HG03457 (cell line): ENCODE measurements around the gene PPP4R4.
"Not testable (repeated sequence)": the region's sequence is repeated elsewhere in the genome, so short reads cannot be mapped to it uniquely, and the experiment has no call there.

Experiments
- ATAC-seq: cut with Tn5 transposase; IDR thresholded peaks from one replicate; pipeline ENCODE4 v1.9.1; 2021; ENCODE audit warnings: moderate number of reproducible peaks; ENCODE audit not compliant: unreplicated experiment

The PPP4R4 gene

DNA sequence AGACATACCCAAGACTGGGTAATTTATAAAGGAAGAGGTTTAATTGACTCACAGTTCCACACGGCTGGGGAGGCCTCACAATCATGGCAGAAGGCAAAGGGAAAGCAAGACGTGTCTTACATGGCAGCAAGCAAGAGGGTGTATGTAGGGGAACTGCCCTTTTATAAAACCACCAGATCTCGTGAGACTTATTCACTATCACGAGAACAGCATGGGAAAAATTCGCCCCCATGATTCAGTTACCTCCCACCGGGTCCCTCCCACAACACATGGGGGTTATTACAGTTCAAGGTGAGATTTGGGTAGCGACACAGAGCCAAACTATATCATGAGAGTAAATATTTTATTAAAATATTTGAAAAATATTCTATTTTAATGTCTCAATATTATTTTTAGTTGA is 94.5 kb downstream of the PPP4R4 start:
- not testable (repeated sequence) for ATAC-seq

- ATAC-seq: no peak
Measured at GRCh38 chr14:94269156-94269555, 95.0 kb downstream of the PPP4R4 start.

DNA sequence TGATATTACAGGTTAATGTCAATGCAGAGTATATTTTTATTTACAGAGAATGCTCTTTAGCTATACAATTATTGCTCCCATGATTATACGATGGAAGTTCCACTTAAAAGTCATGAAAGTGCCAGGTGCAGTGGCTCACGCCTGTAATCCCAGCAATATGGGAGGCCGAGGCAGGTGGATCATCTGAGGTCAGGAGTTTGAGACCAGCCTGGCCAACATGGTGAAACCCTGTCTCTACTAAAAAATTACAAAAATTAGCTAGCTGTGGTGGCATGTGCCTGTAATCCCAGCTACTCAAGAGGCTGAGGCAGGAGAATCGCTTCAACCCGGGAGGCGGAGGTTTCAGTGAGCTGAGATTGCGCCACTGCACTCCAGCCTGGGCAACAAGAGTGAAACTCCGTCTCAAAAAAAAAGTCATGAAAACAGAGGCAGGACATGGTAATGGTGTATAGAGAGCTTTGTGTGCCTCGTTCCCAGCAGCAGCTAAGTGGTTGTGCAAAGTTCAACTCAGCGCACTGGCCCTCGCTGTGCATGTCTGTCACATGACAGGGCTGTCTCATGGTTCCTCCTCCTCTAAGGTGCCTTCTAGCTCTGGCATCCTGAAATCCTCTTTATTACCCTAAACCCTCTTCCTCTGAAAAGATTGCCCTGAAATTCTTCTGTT is 102.9 kb downstream of the PPP4R4 start:
- ATAC-seq: not testable (repeated sequence)

DNA sequence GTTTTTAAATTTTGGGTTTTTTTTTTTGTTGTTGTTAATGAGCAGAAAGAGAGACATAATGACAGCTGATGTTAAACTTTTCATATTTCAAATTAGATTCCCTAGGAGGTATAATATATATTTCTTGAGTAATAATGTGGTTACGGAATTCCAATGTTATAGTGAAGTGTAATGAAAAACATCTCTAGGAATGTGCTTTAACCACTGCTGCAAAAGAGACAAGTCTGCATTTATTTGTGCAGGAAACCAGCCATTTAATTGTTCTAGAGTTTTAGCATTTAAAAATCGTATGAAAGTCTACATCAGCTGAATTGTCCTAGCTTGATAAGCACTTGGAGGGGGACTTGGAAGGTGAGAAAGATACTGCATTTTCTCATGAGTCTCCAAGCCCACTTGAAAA is 104.6 kb downstream of the PPP4R4 start:
- ATAC-seq: no peak

DNA sequence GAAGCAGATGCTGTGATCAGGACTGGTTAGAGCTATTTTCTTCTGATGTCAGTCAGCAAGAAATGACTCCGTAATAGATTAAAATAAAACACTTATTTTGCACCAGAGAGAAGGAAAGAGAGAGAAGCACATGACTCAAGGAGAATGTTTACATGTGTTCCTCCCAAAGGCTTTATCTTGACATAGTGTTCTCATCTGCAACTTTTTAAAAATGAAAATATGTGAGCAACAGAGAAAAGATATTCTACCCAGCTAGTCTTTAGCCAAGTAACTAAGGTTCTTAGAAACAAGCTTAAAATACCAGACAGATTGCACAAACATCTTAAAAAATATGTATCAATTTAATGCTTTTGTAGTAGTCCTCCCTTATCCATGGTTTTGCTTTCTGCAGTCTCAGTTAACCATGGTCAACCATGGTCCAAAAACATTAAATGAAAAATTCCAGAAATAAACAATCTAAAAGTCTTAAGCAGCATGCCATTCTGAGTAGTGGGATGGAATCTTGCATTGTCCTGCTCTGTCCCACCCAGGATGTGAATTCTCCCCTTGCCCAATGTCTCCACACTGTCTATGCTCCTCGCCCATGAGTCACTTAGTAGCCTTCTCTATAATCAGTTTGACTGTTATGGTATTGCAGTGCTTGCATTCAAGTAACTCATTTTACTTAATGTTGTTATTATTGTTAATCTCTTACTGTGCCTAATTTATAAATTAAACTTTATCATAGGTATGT is 109.0 kb downstream of the PPP4R4 start:
- ATAC-seq: no peak

GRCh38 chr14:94284221-94284620 is 110.1 kb downstream of the PPP4R4 start:
- no peak for ATAC-seq

DNA sequence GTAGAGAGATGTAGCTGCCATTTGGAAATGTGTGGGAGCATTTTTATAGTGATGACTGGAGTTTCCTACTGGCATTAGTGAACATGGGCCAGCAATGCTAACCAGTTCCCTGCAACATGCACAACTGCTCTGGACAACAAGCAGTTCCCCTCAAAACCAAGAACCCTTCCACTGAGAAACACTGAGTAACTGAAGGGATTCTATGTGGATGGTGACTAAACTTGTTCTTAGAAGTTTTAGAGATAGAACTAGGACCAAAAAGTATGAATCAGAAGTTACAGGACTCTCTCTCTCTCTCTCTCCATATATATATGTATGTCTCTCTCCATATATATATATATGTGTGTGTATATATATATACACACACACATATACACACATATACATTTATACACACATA is 111.0 kb downstream of the PPP4R4 start:
- ATAC-seq: no peak

GRCh38 chr14:94288610-94289465 is 114.7 kb downstream of the PPP4R4 start:
- no peak for ATAC-seq

DNA sequence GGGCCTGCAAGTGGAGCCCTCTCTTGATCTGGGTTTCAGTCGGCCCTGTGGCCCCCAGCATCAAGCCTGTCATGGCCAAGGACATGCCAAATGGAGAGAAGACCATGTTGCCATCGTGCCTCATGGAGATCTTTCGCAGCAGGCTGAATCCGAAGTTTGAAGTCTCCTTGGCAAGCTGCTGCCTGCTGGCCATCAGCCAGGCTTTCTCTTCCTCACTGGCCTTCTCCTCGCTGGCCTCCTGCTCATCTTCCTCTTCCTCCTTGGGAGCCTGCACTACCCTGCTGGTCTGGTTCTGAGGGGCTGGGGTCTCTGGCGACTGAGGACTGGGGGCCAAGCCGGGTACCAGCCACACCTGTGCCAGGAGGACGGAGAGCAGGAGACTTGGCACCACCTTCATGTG is 116.1 kb downstream of the PPP4R4 start:
- ATAC-seq: no peak

GRCh38 chr14:94291159-94291905 is 117.2 kb downstream of the PPP4R4 start:
- no peak for ATAC-seq

- ATAC-seq: no peak
Measured at GRCh38 chr14:94291906-94292525, 117.9 kb downstream of the PPP4R4 start.

DNA sequence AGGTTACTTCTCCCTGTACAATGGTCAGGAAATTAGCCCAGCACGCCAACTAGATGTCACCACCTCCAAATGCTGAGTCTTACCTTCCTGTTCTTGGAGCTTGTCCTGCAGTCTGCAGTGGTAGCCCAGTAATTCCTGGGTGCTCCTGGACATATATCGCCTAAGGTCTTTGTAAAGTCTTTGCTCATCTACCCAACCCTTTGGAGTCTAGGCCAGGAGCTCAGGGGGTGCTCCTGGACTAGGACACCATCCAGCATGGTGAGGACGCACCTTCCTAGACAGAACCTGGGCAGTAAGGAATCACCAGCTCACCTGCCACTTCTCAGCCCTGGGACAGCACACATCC is 118.4 kb downstream of the PPP4R4 start:
- ATAC-seq: no peak

DNA sequence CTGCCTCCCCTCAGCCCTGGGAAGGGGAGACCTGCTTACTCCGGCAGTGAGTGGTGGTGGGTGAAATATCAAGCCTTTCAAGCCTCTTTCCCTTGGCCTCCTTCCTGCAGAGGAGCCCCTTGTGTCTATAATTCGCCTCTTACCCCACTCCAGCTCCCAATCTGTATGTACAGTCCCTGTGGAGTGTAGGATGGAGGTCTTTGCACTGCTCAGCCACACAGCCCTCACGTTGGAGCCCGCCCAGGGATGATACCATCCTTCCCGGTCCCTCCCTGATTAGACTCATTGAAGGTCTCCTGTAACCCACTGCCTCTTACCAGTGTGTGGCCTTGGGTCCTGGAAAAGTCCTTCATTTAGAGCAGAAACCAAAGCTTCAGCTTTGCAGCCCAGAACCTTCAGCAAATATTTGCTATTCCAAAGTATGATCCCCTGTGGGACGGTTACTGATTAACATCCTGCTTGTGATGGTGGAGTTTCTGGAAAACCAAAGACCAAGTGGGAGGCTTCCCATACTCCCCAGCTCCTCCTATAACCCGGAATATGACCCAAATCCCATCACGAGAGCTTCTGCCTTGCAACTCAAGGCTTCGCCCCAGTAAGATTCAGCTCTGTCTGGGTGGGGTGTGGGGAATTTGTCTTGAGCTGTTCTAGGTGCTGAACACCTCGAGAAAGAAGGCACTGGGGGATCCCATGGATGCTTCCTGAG is 118.9 kb downstream of the PPP4R4 start, which contains the start of gene SERPINA10:
Gene SERPINA10 (minus strand): TSS at position 397 of the 706 bp plus-strand sequence. CDS start 2,675 bp downstream, outside the sequence.
- ATAC-seq: no peak

- no peak for ATAC-seq
Measured at GRCh38 chr14:94293578-94293924, 119.4 kb downstream of the PPP4R4 start.

DNA sequence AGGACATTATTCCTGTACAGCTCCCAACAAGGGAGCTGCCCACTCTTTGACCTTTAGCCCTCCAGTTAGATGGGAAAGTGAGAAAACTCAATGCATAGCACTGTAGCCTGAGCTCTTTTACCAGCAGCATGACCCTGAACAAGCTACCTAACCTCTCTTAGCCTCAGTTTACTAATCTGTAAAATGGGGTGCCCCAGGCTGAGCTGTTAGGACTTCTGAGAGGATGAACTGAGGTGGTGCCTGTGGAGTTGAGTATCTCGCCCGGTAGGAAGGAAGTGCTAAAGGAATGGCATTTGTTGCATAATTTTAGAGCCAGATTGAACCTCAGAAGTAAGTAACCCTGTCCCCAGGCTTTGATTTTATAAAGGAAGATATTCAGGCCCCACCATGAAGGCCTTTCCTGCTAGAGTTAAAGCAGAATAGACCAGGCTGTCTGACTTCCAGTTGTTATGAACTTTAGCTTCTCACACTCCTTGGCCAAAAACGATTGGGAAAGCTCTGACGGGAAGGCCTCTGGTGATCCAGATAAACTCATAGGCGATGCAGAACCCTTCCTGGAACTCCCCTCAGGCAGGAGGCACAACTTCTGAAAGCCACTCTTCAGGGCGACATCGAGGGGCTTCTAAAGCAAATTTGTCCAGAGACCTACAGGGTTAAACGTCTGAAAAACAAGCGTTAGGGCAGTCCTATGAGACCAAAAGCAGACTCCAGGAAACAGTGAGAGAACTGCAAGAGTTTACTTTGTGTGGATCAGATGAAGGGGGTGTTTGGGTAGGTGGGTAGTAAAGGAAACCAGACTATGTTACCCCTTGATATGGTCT is 121.4 kb downstream of the PPP4R4 start:
- ATAC-seq: no peak

- not testable (repeated sequence) for ATAC-seq
Measured at GRCh38 chr14:94296181-94296545, 122.0 kb downstream of the PPP4R4 start.

GRCh38 chr14:94298130-94298529 is 124.0 kb downstream of the PPP4R4 start:
- no peak for ATAC-seq

- no peak for ATAC-seq
Measured at GRCh38 chr14:94303111-94303510, 129.0 kb downstream of the PPP4R4 start.

DNA sequence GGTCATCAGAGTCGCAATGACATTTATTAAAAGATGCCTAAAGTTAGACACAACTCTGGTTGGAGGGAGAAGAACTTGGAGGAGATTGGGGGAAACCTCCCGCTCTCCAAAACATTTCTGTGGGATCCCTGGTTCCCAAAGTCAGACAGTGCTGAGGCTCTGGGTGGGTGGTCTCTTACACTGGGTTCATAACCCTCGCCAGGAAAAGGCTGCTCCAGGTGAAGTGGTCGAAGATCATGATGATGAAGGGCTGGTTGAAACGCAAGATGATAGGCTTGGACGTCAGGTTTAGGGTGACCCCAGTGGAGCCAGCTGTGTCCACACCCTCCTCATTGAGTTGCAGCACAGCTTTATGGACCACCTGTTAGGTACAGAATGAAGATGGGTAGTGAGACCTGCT is 130.1 kb downstream of the PPP4R4 start:
- ATAC-seq: no peak
